SK-N-SH treated with all-trans-retinoic acid at 6 μM for 48 hours (cell line): Measurements from ENCODE around the gene FTSJ1.

Experiments
- GLIS3 ChIP-seq: fragments of 250-450 bp; sonication (Bioruptor Pico); IDR thresholded peaks from 2 replicates; pipeline ENCODE4 v1.5.0; 2020; ENCODE audit warnings: mild to moderate bottlenecking, moderate library complexity
- TOX ChIP-seq: fragments of 250-450 bp; sonication (Bioruptor Pico); IDR thresholded peaks from 2 replicates; pipeline ENCODE4 v1.8.0; 2021; ENCODE audit warnings: mild to moderate bottlenecking, moderate library complexity, borderline replicate concordance
- ZC3H10 ChIP-seq: fragments of 250-450 bp; sonication (Bioruptor Pico); IDR thresholded peaks from 2 replicates; pipeline ENCODE4 v1.5.1; 2021; ENCODE audit warnings: mild to moderate bottlenecking, moderate library complexity
- TF ChIP-seq, protein P1 (sequence below): fragments of 250-450 bp; sonication (Bioruptor Pico); IDR thresholded peaks from 2 replicates; pipeline ENCODE4 v1.8.0; 2021; ENCODE audit warnings: low read depth, mild to moderate bottlenecking, moderate library complexity, borderline replicate concordance

DNA sequence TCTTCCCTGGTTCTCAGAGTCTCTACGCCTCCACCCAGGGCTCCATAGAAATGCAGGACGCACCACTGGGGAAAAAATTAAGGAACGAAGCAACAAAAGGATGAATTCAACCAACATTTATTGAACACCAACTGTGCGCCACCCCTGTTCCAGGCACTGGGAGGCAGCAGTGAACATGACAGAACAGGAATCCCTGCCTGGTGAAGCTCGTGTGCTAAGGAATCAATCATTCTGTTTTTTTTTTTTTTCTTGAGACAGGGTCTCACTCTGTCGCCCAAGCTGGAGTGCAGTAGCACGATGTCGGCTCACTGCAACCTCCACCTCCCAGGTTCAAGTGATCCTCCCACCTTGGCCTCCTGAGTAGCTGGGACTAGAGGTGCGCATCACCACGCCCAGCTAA is 1.9 kb upstream of the FTSJ1 start:
- TF ChIP-seq TOX (no peak), ZC3H10 (no peak), GLIS3 (CRISPR knock-in tag) (no peak)
- TF ChIP-seq, protein P1, sequence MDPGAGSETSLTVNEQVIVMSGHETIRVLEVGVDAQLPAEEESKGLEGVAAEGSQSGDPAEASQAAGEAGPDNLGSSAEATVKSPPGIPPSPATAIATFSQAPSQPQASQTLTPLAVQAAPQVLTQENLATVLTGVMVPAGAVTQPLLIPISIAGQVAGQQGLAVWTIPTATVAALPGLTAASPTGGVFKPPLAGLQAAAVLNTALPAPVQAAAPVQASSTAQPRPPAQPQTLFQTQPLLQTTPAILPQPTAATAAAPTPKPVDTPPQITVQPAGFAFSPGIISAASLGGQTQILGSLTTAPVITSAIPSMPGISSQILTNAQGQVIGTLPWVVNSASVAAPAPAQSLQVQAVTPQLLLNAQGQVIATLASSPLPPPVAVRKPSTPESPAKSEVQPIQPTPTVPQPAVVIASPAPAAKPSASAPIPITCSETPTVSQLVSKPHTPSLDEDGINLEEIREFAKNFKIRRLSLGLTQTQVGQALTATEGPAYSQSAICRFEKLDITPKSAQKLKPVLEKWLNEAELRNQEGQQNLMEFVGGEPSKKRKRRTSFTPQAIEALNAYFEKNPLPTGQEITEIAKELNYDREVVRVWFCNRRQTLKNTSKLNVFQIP (CRISPR knock-in tag) = no peak
